IPS-15b (cell line): ENCODE data around the gene SARM1.

Experiments used
- H3K27me3 ChIP-seq: one replicate; pipeline ENCODE4 v1.6.1; 2013; ENCODE audit warnings: low read length; ENCODE audit not compliant: control insufficient read depth, insufficient read depth
- H3K36me3 ChIP-seq: one replicate; pipeline ENCODE4 v1.6.1; 2013; ENCODE audit warnings: low read length; ENCODE audit not compliant: control insufficient read depth, insufficient read depth
- H3K4me1 ChIP-seq: one replicate; pipeline ENCODE4 v1.6.1; 2013; ENCODE audit warnings: mild to moderate bottlenecking, low read length; ENCODE audit not compliant: control insufficient read depth, insufficient read depth
- H3K4me3 ChIP-seq: one replicate; pipeline ENCODE4 v1.5.1; 2013; ENCODE audit warnings: low read depth, low read length
- H3K9ac ChIP-seq: one replicate; pipeline ENCODE4 v1.6.1; 2013; ENCODE audit warnings: low read depth, mild to moderate bottlenecking, low read length
- H3K9me3 ChIP-seq: one replicate; pipeline ENCODE4 v1.6.1; 2013; ENCODE audit warnings: mild to moderate bottlenecking, low read length; ENCODE audit not compliant: control insufficient read depth, insufficient read depth

Gene SARM1

GRCh38 chr17:28363776-28364650, 7.5 kb upstream of the SARM1 start:
- Histone ChIP-seq H3K4me1 (no peaks in the 10 kb centered on the region), H3K27me3 (no peaks in the 10 kb centered on the region), H3K4me3 (no peak overlapping the region), H3K9me3 (no peaks in the 10 kb centered on the region), H3K36me3 (peaks cover 9% of the 10 kb centered on the region), H3K9ac (no peak overlapping the region)

GRCh38 chr17:28364665-28365363, 6.7 kb upstream of the SARM1 start, which contains the start of gene SEBOX:
TSS of gene SEBOX (minus strand) at chr17:28365199. CDS start at chr17:28365151, 48 bp downstream.
- Histone ChIP-seq H3K9ac (no peak within 1 kb of the TSS), H3K4me1 (no peaks in the 10 kb centered on the region), H3K36me3 (peaks cover 9% of the 10 kb centered on the region), H3K27me3 (no peaks in the 10 kb centered on the region), H3K4me3 (no peak within 1 kb of the TSS), H3K9me3 (no peaks in the 10 kb centered on the region)

GRCh38 chr17:28365487-28365886, 6.0 kb upstream of the SARM1 start:
- no peak overlapping the region for H3K4me3 ChIP-seq
- H3K36me3 ChIP-seq: peaks cover 9% of the 10 kb centered on the region
- H3K9me3 ChIP-seq: no peaks in the 10 kb centered on the region
- no peaks in the 10 kb centered on the region for H3K27me3 ChIP-seq
- H3K4me1 ChIP-seq: peaks cover 4% of the 10 kb centered on the region
- no peak overlapping the region for H3K9ac ChIP-seq

GRCh38 chr17:28366605-28367004, 4.9 kb upstream of the SARM1 start:
- peaks cover 3% of the 10 kb centered on the region for H3K36me3 ChIP-seq
- peaks cover under 1% of the 10 kb centered on the region for H3K27me3 ChIP-seq
- peaks cover 10% of the 10 kb centered on the region for H3K4me1 ChIP-seq
- no peak overlapping the region for H3K4me3 ChIP-seq
- H3K9ac ChIP-seq: no peak overlapping the region
- H3K9me3 ChIP-seq: no peaks in the 10 kb centered on the region

- Histone ChIP-seq H3K36me3 (peaks cover 3% of the 10 kb centered on the region), H3K27me3 (peaks cover 9% of the 10 kb centered on the region), H3K4me3 (no peak overlapping the region), H3K9me3 (no peaks in the 10 kb centered on the region), H3K9ac (no peak overlapping the region), H3K4me1 (peaks cover 10% of the 10 kb centered on the region)
Measured at GRCh38 chr17:28367641-28368305, 3.7 kb upstream of the SARM1 start.

GRCh38 chr17:28368306-28368831, 3.1 kb upstream of the SARM1 start:
- Histone ChIP-seq H3K9me3 (no peaks in the 10 kb centered on the region), H3K36me3 (peaks cover 3% of the 10 kb centered on the region), H3K27me3 (peaks cover 15% of the 10 kb centered on the region), H3K4me1 (peaks cover 10% of the 10 kb centered on the region), H3K4me3 (no peak overlapping the region), H3K9ac (no peak overlapping the region)

- H3K9ac ChIP-seq: no peak overlapping the region
- no peaks in the 10 kb centered on the region for H3K36me3 ChIP-seq
- no peak overlapping the region for H3K4me3 ChIP-seq
- H3K27me3 ChIP-seq: peaks cover 19% of the 10 kb centered on the region
- peaks cover 10% of the 10 kb centered on the region for H3K4me1 ChIP-seq
- H3K9me3 ChIP-seq: no peaks in the 10 kb centered on the region
Measured at GRCh38 chr17:28368915-28369683, 2.4 kb upstream of the SARM1 start.

GRCh38 chr17:28369684-28370034, 1.8 kb upstream of the SARM1 start:
- Histone ChIP-seq H3K4me1 (peaks cover 10% of the 10 kb centered on the region), H3K27me3 (peaks cover 25% of the 10 kb centered on the region), H3K9ac (no peak overlapping the region), H3K4me3 (no peak overlapping the region), H3K36me3 (no peaks in the 10 kb centered on the region), H3K9me3 (no peaks in the 10 kb centered on the region)

GRCh38 chr17:28370035-28370743, 1.3 kb upstream of the SARM1 start, which contains the start of gene VTN:
TSS of gene VTN (minus strand) at chr17:28370307. CDS start at chr17:28370203, 104 bp downstream.
- Histone ChIP-seq H3K4me1 (peaks cover 10% of the 10 kb centered on the region), H3K27me3 (peaks cover 30% of the 10 kb centered on the region), H3K9ac (no peak within 1 kb of the TSS), H3K4me3 (peak within 1 kb of the TSS; percentile 39), H3K9me3 (no peaks in the 10 kb centered on the region), H3K36me3 (no peaks in the 10 kb centered on the region)

- Histone ChIP-seq H3K9ac (no peak overlapping the region), H3K4me1 (peaks cover 10% of the 10 kb centered on the region), H3K27me3 (peaks cover 30% of the 10 kb centered on the region), H3K4me3 (peak overlapping the region; percentile 39), H3K9me3 (no peaks in the 10 kb centered on the region), H3K36me3 (no peaks in the 10 kb centered on the region)
Measured at GRCh38 chr17:28370744-28371103, 770 bp upstream of the SARM1 start.
